Measurements from ENCODE around the gene KREMEN1. TPM values are rescaled to one million over a fixed set of nuclear protein-coding genes. Genes with fewer than 3 reads are reported as not detected.

Gene KREMEN1
- total and polyA plus RNA-seq, 9 of the 15 experiments (the other 6 are each of a cell fraction or from before 2014, with no cell fraction given): 0.69 to 11.5 (median 4.3) TPM

GRCh38 chr22:29203488-29204454 lies 130.9 kb downstream of the KREMEN1 start:
- Histone ChIP-seq H3K79me2 (ENCODE audit: control insufficient read depth, insufficient read depth, low read length) (peaks cover 16% of the 10 kb centered on the region; the same call in 2 of the 3 replicates), H3K27ac (ENCODE audit: extremely low read depth, low read depth, low read length) (peak overlapping the region; percentile 14; the same call in 2 of the 3 replicates), H4K20me1 (replicated peaks; ENCODE audit: control insufficient read depth, insufficient read depth, low read length) (no peaks in the 10 kb centered on the region), H3K9me3 (replicated peaks; ENCODE audit: control insufficient read depth, insufficient read depth, low read depth, low read length) (no peaks in the 10 kb centered on the region), H3K9ac (ENCODE audit: insufficient read depth in 1 of 2, low read depth in 2 of 2, low read length in 2 of 2) (peak overlapping the region in 1 of 2 experiments; percentile 57; a peak in 1 of 4 replicates), H2AFZ (ENCODE audit: low read depth, low read length) (no peak overlapping the region), H3K4me2 (ENCODE audit: insufficient read depth, low read length) (peak overlapping the region; percentile 80; the same call in 1 of the 2 replicates), H3K4me3 (no peak overlapping the region), H3K9me1 (ENCODE audit: control insufficient read depth, insufficient read depth, low read length) (no peaks in the 10 kb centered on the region), H3K4me1 (replicated peaks in 1 of 2; ENCODE audit: control insufficient read depth in 2 of 2, insufficient read depth in 2 of 2, low read length in 2 of 2) (peaks cover 45 to 54% of the 10 kb centered on the region in 2 experiments), H3K36me3 (ENCODE audit: control insufficient read depth, insufficient read depth, low read length) (no peaks in the 10 kb centered on the region), H3K27me3 (ENCODE audit: control insufficient read depth in 2 of 2, insufficient read depth in 2 of 2, low read length in 2 of 2) (no peaks in the 10 kb centered on the region)
- ChIA-PET POLR2A (interaction anchor here (1.5 to 3.4 kb wide), 2 partner anchors 8 to 14 kb away, joined by 4 to 13 read pairs; no protein-coding TSS in a partner anchor), CTCF (ENCODE audit: low intra/inter-chr PET ratio) (interaction anchor here (0.8 kb wide), 1 partner anchor 41 kb away, joined by 3 read pairs; no protein-coding TSS in a partner anchor)
- WGBS (ENCODE audit: insufficient coverage, low coverage, missing lambda C conversion rate): 45% methylated on average over 7 of the region's 9 CpGs
- in situ Hi-C loops (cut with MboI): no loop called here
- DNase-seq (ENCODE audit: extremely low read depth in 1 of 4, low spot score in 3 of 4): peak in 1 of 4 experiments; percentile 6
- no peak for ATAC-seq
- FAIRE-seq: peak; percentile 48
- no TSS peak for BruUV-seq (replicated peaks)
- intact Hi-C loops (cut with micrococcal nuclease): no loop called here
- TF ChIP-seq SMARCA5 (IDR thresholded peaks at IDR 0.05) (peak; percentile 50; the same call in 1 of the 2 replicates), ZFP36 (IDR thresholded peaks at IDR 0.05; ENCODE audit: low read depth, low read length, partially characterized antibody) (peak; percentile 78), PHF8 (IDR thresholded peaks at IDR 0.05; ENCODE audit: borderline replicate concordance, low read length) (no peak), RFX1 (IDR thresholded peaks at IDR 0.05) (no peak), ZNF395 (CRISPR knock-in tag; IDR thresholded peaks at IDR 0.05) (no peak), ZNF75A (CRISPR knock-in tag; IDR thresholded peaks at IDR 0.05) (no peak), PCBP2 (IDR thresholded peaks at IDR 0.05; ENCODE audit: low read depth, low read length, poor library complexity, severe bottlenecking) (no peak), XRCC3 (IDR thresholded peaks at IDR 0.05) (no peak), BDP1 (IDR thresholded peaks at IDR 0.05; ENCODE audit: insufficient read depth, insufficient read length) (no peak), BCOR (IDR thresholded peaks at IDR 0.05) (peak; percentile 79), NR0B1 (IDR thresholded peaks at IDR 0.05; ENCODE audit: partially characterized antibody) (no peak), ZNF124 (CRISPR knock-in tag; IDR thresholded peaks at IDR 0.05) (no peak), PHF21A (IDR thresholded peaks at IDR 0.05; ENCODE audit: borderline replicate concordance, low read depth) (no peak), IRF1 (CRISPR knock-in tag; IDR thresholded peaks at IDR 0.05; ENCODE audit: borderline replicate concordance) (no peak), ZNF280B (CRISPR knock-in tag; IDR thresholded peaks at IDR 0.05) (no peak)
